Measurements from ENCODE around the gene ZNF280D.

DNA sequence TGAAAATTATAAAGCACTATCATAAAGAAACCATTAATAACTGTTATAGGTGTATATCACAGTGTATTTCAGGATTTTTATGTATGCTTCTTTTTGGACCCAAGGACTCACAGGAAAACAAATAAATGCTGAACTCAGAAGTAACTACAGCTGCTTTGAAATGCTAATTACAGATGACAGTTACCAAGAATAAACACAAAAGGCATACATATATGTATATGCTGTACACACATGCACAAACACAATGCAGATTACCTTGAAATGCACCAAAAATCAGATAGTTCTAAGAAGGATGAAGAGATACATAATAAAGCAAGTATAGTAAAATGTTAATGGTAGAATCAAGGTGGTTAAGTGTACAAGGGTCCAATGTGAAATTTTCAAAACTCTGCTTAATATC lies 52.2 kb downstream of the ZNF280D start:
- TF ChIP-seq CTCF (IDR thresholded peaks at IDR 0.05; ENCODE audit: low read depth, low read length) (no peak), EZH2phosphoT487 (IDR thresholded peaks at IDR 0.05; ENCODE audit: low read depth) (no peak)

All from OCI-LY3 (cell line).